Neuronal stem cell (in vitro differentiated cells): Measurements from ENCODE around the gene CXCL17.

Experiments used
- DNase-seq: peaks from one replicate; pipeline ENCODE4 v3.0.0-alpha.2; 2013; ENCODE audit warnings: low spot score
- H2AFZ ChIP-seq: one replicate; pipeline ENCODE4 v1.6.1; 2013; ENCODE audit warnings: mild to moderate bottlenecking, low read length, inconsistent platforms
- H2AK5ac ChIP-seq: 2 replicates; pipeline ENCODE4 v1.6.1; 2013; ENCODE audit warnings: low read depth, mild to moderate bottlenecking, inconsistent platforms, low read length, moderate library complexity, mixed read lengths
- H2BK120ac ChIP-seq: 2 replicates; pipeline ENCODE4 v1.6.1; 2013; ENCODE audit warnings: low read depth, mild to moderate bottlenecking, inconsistent platforms, low read length, moderate library complexity, mixed read lengths
- H2BK12ac ChIP-seq: one replicate; pipeline ENCODE4 v1.6.1; 2013; ENCODE audit warnings: low read length, inconsistent platforms
- H2BK15ac ChIP-seq: 2 replicates; pipeline ENCODE4 v1.6.1; 2013; ENCODE audit warnings: mild to moderate bottlenecking, low read length, inconsistent platforms, mixed read lengths
- H2BK5ac ChIP-seq: one replicate; pipeline ENCODE4 v1.6.1; 2013; ENCODE audit warnings: inconsistent platforms, mild to moderate bottlenecking, low read length, moderate library complexity
- H3K14ac ChIP-seq: one replicate; pipeline ENCODE4 v1.6.1; 2013; ENCODE audit warnings: low read length, inconsistent platforms
- H3K18ac ChIP-seq: 2 replicates; pipeline ENCODE4 v1.6.1; 2013; ENCODE audit warnings: low read length, inconsistent platforms
- H3K23ac ChIP-seq: 2 replicates; pipeline ENCODE4 v1.6.1; 2013; ENCODE audit warnings: low read depth, mild to moderate bottlenecking, mixed read lengths, low read length, inconsistent platforms; ENCODE audit not compliant: poor library complexity
- H3K27ac ChIP-seq: replicated peaks from 3 replicates; pipeline ENCODE4 v1.5.1; 2013; ENCODE audit warnings: low read length, inconsistent platforms
- H3K27me3 ChIP-seq, 3 experiments: 2 replicates each; pipeline ENCODE4 v1.6.1; 2013; ENCODE audit warnings: low read length in 3 of 3, mild to moderate bottlenecking in 2 of 3, inconsistent platforms in 1 of 3, low read depth in 1 of 3, mixed read lengths in 1 of 3, moderate library complexity in 1 of 3; ENCODE audit not compliant: control insufficient read depth in 3 of 3, insufficient read depth in 3 of 3
- H3K36me3 ChIP-seq, 2 donors: replicated peaks in 1 of 2; 2 replicates each; pipeline ENCODE4 v1.6.1; 2013; ENCODE audit warnings: low read length in 2 of 2; ENCODE audit not compliant: control insufficient read depth in 2 of 2, insufficient read depth in 2 of 2
- H3K4ac ChIP-seq: 2 replicates; pipeline ENCODE4 v1.6.1; 2013; ENCODE audit warnings: inconsistent platforms, mild to moderate bottlenecking, low read length, moderate library complexity
- H3K4me1 ChIP-seq, 2 donors: 1 replicate in 1 of 2; 2 replicates in 1 of 2; pipeline ENCODE4 v1.6.1; 2013; ENCODE audit warnings: low read length in 2 of 2, low read depth in 1 of 2; ENCODE audit not compliant: control insufficient read depth in 2 of 2, insufficient read depth in 1 of 2
- H3K4me2 ChIP-seq: one replicate; pipeline ENCODE4 v1.6.1; 2013; ENCODE audit warnings: mild to moderate bottlenecking, low read length, inconsistent platforms; ENCODE audit not compliant: insufficient read depth, poor library complexity, severe bottlenecking
- H3K4me3 ChIP-seq, 2 donors: 2 replicates each; pipeline ENCODE4 v1.5.1; 2013; ENCODE audit warnings: low read length in 2 of 2, mild to moderate bottlenecking in 2 of 2, inconsistent platforms in 1 of 2, moderate library complexity in 1 of 2
- H3K79me1 ChIP-seq: one replicate; pipeline ENCODE4 v1.6.1; 2013; ENCODE audit warnings: low read depth, mild to moderate bottlenecking, inconsistent platforms, low read length, moderate library complexity
- H3K9ac ChIP-seq: one replicate; pipeline ENCODE4 v1.6.1; 2013; ENCODE audit warnings: mild to moderate bottlenecking, low read depth, low read length, inconsistent platforms; ENCODE audit not compliant: poor library complexity
- H3K9me3 ChIP-seq, 2 donors: replicated peaks in 1 of 2; 2 replicates each; pipeline versions ENCODE3 to v1.6.1; 2013; ENCODE audit warnings: low read length in 2 of 2, mild to moderate bottlenecking in 2 of 2, inconsistent platforms in 1 of 2, low read depth in 1 of 2, mixed read lengths in 1 of 2, moderate library complexity in 1 of 2; ENCODE audit not compliant: control insufficient read depth in 2 of 2, insufficient read depth in 1 of 2
- H4K8ac ChIP-seq: one replicate; pipeline ENCODE4 v1.6.1; 2013; ENCODE audit warnings: low read depth, mild to moderate bottlenecking, inconsistent platforms, low read length, moderate library complexity
- H4K91ac ChIP-seq: one replicate; pipeline ENCODE4 v1.6.1; 2013; ENCODE audit warnings: low read length, low read depth, mild to moderate bottlenecking, inconsistent platforms; ENCODE audit not compliant: poor library complexity
- WGBS, 2 donors: extraction: QIAGEN DNeasy Blood & Tissue Kit; methylation state at CpG; one replicate each; pipeline ENCODE4 v1.1.7; 2013; ENCODE audit warnings: missing lambda C conversion rate in 2 of 2, mixed read lengths in 1 of 2; ENCODE audit not compliant: insufficient read length in 2 of 2, insufficient replicate concordance in 1 of 2; ENCODE audit errors: extremely low coverage in 2 of 2; 5-methylcytosine and 5-hydroxymethylcytosine counted together

CXCL17 gene

DNA sequence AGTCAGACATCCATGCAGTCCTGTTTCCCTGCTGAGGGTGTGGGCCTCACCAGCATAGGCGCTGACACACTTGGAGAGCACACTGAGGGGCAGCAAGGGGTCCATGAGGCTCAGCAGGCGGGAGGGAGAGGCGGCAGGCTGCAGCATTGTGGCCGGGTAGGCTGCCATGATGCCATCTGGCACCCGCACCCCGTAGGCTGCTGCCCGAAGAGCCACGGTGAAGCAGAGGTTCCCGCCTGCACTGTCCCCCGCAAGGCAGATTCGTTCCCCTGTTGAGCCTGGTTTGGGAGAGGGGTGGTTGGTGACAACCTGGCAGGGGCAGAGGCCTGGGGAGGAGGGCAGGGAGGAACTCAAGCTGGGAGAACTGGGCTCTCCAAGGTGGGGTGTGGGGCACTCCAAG is 36.6 kb downstream of the CXCL17 start:
- Histone ChIP-seq H3K9ac (peak overlapping the region; percentile 67), H3K4ac (no peak overlapping the region), H3K4me2 (no peak overlapping the region), H2BK12ac (peak overlapping the region; percentile 94), H3K14ac (no peak overlapping the region), H2BK15ac (no peak overlapping the region), H3K27me3 (no peaks in the 10 kb centered on the region), H2AK5ac (peak overlapping the region; percentile 10), H3K36me3 (peaks cover 16 to 63% of the 10 kb centered on the region in 2 donors), H3K23ac (peak overlapping the region; percentile 5), H2BK5ac (no peak overlapping the region), H3K4me3 (no peak overlapping the region), H3K9me3 (no peaks in the 10 kb centered on the region), H2BK120ac (no peak overlapping the region), H3K18ac (peak overlapping the region; percentile 64), H2AFZ (no peak overlapping the region), H3K4me1 (peaks cover 7 to 9% of the 10 kb centered on the region in 2 donors), H3K27ac (no peak overlapping the region), H3K79me1 (peaks cover 10% of the 10 kb centered on the region), H4K91ac (peak overlapping the region; percentile 9), H4K8ac (peak overlapping the region; percentile 82)
- DNase-seq: no peak
- no CpG with 5 or more reads among the region's 11 CpGs for WGBS, 2 donors

DNA sequence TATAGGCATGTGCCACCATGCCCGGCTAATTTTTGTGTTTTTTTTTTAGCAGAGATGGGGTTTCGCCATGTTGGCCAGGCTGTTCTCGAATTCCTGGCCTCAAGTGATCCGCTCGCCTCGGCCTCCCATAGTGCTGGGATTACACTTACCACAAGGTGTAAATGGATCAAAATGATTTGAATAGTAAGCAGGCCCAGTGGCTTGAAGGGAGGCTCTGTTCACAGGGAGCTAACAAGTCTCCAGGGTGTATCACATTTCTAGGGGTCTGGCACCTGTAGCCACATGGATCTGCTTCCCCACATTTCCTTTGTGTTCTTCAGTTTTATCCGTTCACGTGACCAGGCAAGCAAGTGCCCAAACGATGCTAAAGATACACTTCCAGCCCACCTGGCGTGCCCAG is 39.2 kb downstream of the CXCL17 start:
- H3K27me3 ChIP-seq: no peaks in the 10 kb centered on the region
- no peak overlapping the region for H2AFZ ChIP-seq
- no peak overlapping the region for H2BK15ac ChIP-seq
- no peak overlapping the region for H3K23ac ChIP-seq
- H3K4me3 ChIP-seq: no peak overlapping the region
- H3K18ac ChIP-seq: no peak overlapping the region
- no peak overlapping the region for H3K14ac ChIP-seq
- no peak overlapping the region for H3K9ac ChIP-seq
- no peak overlapping the region for H4K8ac ChIP-seq
- H3K4ac ChIP-seq: no peak overlapping the region
- H3K27ac ChIP-seq: no peak overlapping the region
- no peaks in the 10 kb centered on the region for H3K9me3 ChIP-seq
- H2BK12ac ChIP-seq: no peak overlapping the region
- H2AK5ac ChIP-seq: no peak overlapping the region
- peaks cover 5% of the 10 kb centered on the region for H3K79me1 ChIP-seq
- H3K36me3 ChIP-seq: peaks cover 16 to 49% of the 10 kb centered on the region in 2 donors
- no peak for DNase-seq
- no CpG with 5 or more reads among the region's 10 CpGs for WGBS, 2 donors
- no peak overlapping the region for H2BK120ac ChIP-seq
- no peak overlapping the region for H3K4me2 ChIP-seq
- no peak overlapping the region for H4K91ac ChIP-seq
- peaks cover 11 to 12% of the 10 kb centered on the region in 2 donors for H3K4me1 ChIP-seq
- no peak overlapping the region for H2BK5ac ChIP-seq

DNA sequence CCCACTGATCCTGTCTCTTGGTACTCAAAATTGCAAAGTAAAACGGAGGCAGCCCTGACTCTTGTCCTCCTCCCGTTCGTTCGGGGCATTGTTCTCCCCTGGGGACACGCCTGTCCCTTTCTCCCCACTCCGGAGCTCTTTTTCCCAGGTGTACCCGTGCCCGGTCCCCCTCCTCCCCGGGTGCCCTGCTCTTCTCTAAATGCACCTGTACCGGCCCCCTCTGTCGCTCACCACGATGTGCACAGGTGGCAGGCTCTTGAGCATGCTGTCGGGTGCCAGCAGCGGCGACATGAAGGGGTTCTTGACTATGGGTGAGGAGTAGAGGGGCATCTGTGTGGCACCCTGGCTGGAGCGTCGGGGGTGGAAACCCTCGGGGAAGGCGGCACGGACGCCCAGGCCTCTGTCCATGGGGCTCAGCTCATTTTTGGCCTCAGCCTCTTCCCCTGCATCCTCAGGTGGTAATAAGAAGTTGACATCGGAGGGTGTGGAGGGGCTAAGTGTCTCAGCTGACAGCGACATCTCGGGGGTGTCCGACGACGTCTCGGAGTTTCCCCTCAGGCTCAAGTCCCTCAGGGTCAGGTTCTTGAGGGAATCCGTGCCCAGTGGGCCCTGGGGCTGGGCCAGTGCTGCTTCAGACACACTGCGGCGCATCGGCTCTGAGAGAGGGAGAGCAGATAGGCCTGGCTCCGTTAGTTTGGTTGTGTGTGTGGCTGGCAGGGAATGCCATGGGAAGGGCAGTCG is 40.2 kb downstream of the CXCL17 start:
- WGBS, 2 donors: no CpG with 5 or more reads among the region's 34 CpGs
- H3K36me3 ChIP-seq: peaks cover 12 to 42% of the 10 kb centered on the region in 2 donors
- no peak overlapping the region for H2BK5ac ChIP-seq
- H3K4ac ChIP-seq: no peak overlapping the region
- H3K23ac ChIP-seq: peak overlapping the region; percentile 34
- peak overlapping the region; percentile 65 to 93 for H3K4me3 ChIP-seq
- no peak overlapping the region for H2BK120ac ChIP-seq
- peak overlapping the region; percentile 98 for H3K9ac ChIP-seq
- H3K4me2 ChIP-seq: peak overlapping the region; percentile 78
- H4K91ac ChIP-seq: no peak overlapping the region
- peaks cover 15% of the 10 kb centered on the region in 2 donors for H3K4me1 ChIP-seq
- peak overlapping the region; percentile 87 for H3K18ac ChIP-seq
- peak overlapping the region; percentile 14 for H3K14ac ChIP-seq
- peaks cover 6% of the 10 kb centered on the region for H3K79me1 ChIP-seq
- H4K8ac ChIP-seq: no peak overlapping the region
- no peak overlapping the region for H3K27ac ChIP-seq
- no peak for DNase-seq
- peak overlapping the region; percentile 83 for H2AFZ ChIP-seq
- peak overlapping the region; percentile 71 for H2AK5ac ChIP-seq
- H2BK15ac ChIP-seq: peak overlapping the region; percentile 93
- no peaks in the 10 kb centered on the region for H3K27me3 ChIP-seq
- H3K9me3 ChIP-seq: no peaks in the 10 kb centered on the region
- H2BK12ac ChIP-seq: peak overlapping the region; percentile 17

DNA sequence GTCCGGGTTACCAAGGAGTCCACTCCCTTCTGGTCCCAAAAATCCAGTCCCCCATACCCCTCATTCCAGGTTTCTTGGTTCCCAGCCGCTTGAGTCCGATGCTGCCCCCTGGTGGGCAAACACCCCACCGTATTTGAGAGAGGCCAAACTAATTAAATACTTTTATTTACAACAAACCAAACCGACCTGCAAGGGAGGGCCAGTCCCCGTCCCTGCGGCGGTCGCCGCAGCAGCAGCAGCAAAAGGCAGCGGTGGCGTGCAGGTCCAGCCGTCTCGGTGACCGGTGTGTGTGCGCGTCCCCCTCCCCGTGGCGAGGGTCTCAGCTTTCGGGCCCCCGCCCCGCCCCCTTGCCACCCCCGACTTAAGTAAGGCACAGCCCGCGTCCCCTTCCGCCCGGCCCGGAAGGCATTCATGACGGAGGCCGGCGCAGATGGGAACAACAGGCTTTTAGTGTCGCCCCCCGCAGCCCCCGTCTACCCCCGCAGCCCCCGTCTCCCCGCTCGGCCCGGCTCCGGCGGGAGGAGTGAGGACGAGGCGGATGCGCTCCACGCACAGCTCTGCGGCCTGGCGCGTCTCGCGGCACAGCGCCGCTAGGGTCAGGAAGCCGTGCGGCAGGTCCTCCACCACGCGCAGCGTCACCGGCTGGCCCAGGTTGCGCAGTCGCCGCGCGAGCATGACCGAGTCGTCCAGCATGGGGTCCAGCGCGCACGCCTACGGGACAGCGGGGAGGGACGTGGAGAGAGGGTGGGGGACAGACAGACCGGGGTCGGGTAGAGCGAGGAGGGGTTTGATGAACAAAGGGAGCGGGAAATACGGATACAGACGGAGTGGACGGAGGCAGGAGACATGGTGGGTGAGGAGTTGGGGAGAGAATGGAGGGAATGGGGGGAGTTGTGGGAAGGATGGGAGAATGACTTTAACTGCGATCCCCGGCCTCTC is 41.1 kb downstream of the CXCL17 start:
- Histone ChIP-seq H3K27me3 (no peaks in the 10 kb centered on the region), H2BK5ac (no peak overlapping the region), H3K4ac (no peak overlapping the region), H3K4me3 (peak overlapping the region; percentile 65 to 93), H3K9me3 (no peaks in the 10 kb centered on the region), H3K4me1 (peaks cover 18 to 19% of the 10 kb centered on the region in 2 donors), H3K4me2 (peak overlapping the region; percentile 78), H2AK5ac (peak overlapping the region; percentile 71), H3K36me3 (peaks cover 6 to 33% of the 10 kb centered on the region in 2 donors), H3K9ac (peak overlapping the region; percentile 98), H4K8ac (no peak overlapping the region), H2AFZ (peak overlapping the region; percentile 83), H2BK120ac (peak overlapping the region; percentile 69), H3K79me1 (peaks cover 9% of the 10 kb centered on the region), H2BK15ac (no peak overlapping the region), H3K27ac (peak overlapping the region; percentile 85), H3K14ac (peak overlapping the region; percentile 42), H4K91ac (no peak overlapping the region), H2BK12ac (no peak overlapping the region), H3K23ac (peak overlapping the region; percentile 87), H3K18ac (peak overlapping the region; percentile 97)
- DNase-seq: peak; percentile 84
- no CpG with 5 or more reads among the region's 80 CpGs for WGBS, 2 donors
